KOPT-K1 (cell line): ENCODE measurements around the gene PDIA5.
"Not testable (repeated sequence)": the region's sequence is repeated elsewhere in the genome, so short reads cannot be mapped to it uniquely, and the experiment has no call there.

Source experiments
- H3K27ac ChIP-seq: fragments of 200-600 bp; sonication (generic); 2 replicates; pipeline ENCODE4 v1.5.1; 2016; ENCODE audit warnings: antibody characterized with exemption, mild to moderate bottlenecking, low read depth, low read length; ENCODE audit not compliant: poor library complexity, severe bottlenecking
- H3K36me3 ChIP-seq: fragments of 200-600 bp; sonication (generic); 2 replicates; pipeline ENCODE4 v1.5.1; 2017; ENCODE audit warnings: antibody characterized with exemption, mild to moderate bottlenecking, low read length, moderate library complexity; ENCODE audit not compliant: insufficient read depth
- H3K9me3 ChIP-seq: fragments of 200-600 bp; sonication (generic); 2 replicates; pipeline ENCODE4 v1.5.1; 2017; ENCODE audit warnings: antibody characterized with exemption, low read length, mild to moderate bottlenecking; ENCODE audit not compliant: insufficient read depth, poor library complexity, severe bottlenecking

Gene PDIA5

DNA sequence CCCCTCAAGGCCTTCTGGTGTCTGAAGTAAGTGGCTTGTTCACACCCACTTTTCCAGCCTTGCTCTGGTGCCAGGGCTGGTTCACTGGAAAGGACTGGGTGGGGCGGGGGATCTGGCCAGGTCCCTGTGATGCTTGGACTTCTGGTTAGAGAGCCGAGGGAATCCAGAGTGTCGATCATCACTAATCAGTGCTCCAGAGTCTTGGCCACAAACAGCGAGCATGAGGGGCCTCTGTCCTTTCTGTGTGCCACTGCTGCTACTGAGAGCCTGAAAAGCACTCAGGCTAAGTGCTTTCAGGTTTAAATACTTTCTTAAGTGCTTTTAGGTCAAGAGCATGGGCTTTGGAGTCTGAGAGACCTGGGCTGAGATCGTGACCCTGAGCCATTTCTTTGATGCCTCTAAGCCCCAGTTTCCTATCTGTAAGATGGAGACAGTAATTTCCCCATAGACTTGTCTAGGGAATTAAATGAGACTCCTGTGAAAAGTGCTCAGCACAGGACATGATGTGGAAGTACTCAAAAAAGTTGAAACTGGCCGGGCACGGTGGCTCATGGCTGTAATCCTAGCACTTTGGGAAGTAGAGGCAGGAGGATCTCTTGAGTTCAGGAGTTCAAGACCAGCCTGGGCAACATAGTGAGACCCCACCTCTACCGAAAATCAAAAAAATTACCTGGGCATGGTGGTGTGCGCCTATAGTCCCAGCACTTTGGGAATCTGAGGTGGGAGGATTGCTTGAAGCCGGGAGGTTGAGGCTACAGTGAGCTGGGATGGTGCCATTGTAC lies 81.1 kb downstream of the PDIA5 start:
- peaks cover 72% of the 10 kb centered on the region for H3K36me3 ChIP-seq
- H3K27ac ChIP-seq, result no peak overlapping the region
- H3K9me3 ChIP-seq, result no peaks in the 10 kb centered on the region

DNA sequence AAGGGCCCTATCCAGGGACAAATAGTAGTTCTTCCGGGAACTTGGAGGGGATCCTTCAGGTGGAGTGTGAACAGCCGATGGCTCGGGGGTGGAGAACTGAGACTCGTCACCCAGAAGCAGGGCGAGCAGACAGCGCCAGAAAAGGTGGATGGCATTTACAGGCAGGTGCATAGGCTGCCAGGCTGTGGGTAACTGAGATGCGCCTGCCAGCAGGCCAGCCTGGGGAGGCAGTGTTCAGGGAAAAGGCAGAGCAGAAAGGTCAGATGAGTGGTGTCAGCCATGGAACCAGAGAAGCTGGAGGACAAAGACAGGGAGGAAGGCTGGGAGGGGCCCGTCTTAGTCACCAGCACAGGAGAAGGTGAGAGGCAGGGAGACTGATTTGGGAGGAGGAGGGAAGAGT lies 81.9 kb downstream of the PDIA5 start:
- H3K36me3 ChIP-seq, result peaks cover 78% of the 10 kb centered on the region

GRCh38 chr3:123149525-123149924 lies 82.7 kb downstream of the PDIA5 start:
- H3K36me3 ChIP-seq, result peaks cover 85% of the 10 kb centered on the region
- no peak overlapping the region for H3K27ac ChIP-seq

More for the DNA sequence above, 81.9 kb downstream of the PDIA5 start:
- Histone ChIP-seq H3K27ac (no peak overlapping the region), H3K9me3 (no peaks in the 10 kb centered on the region)

GRCh38 chr3:123150449-123151215 lies 83.8 kb downstream of the PDIA5 start:
- no peak overlapping the region for H3K27ac ChIP-seq
- peaks cover 86% of the 10 kb centered on the region for H3K36me3 ChIP-seq
- no peaks in the 10 kb centered on the region for H3K9me3 ChIP-seq

More at GRCh38 chr3:123149525-123149924, 82.7 kb downstream of the PDIA5 start:
- H3K9me3 ChIP-seq, result no peaks in the 10 kb centered on the region

DNA sequence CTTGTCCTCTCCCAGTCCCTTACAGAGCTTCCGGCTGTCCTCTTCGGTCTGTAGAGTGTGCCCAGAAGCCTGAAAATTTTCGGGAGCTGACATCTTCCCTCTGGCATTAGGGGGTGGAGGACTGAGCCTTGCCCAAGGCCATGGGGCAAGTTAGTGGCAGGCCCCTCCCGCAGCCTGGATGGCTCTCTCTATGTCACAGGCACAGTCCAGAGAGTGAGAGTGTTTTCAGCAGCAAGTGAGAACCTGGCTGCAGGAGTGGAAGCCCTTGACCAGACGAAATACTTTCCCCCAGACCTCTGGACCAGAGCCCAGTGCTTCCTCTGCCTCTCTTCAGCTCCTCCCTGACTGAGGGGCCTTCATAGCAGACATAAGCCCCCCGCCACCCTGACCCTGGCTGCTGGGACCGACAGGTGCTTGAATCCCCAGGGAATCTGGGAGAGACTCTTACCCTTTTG lies 84.5 kb downstream of the PDIA5 start:
- H3K27ac ChIP-seq, result no peak overlapping the region
- H3K36me3 ChIP-seq, result peaks cover 85% of the 10 kb centered on the region
- no peaks in the 10 kb centered on the region for H3K9me3 ChIP-seq

DNA sequence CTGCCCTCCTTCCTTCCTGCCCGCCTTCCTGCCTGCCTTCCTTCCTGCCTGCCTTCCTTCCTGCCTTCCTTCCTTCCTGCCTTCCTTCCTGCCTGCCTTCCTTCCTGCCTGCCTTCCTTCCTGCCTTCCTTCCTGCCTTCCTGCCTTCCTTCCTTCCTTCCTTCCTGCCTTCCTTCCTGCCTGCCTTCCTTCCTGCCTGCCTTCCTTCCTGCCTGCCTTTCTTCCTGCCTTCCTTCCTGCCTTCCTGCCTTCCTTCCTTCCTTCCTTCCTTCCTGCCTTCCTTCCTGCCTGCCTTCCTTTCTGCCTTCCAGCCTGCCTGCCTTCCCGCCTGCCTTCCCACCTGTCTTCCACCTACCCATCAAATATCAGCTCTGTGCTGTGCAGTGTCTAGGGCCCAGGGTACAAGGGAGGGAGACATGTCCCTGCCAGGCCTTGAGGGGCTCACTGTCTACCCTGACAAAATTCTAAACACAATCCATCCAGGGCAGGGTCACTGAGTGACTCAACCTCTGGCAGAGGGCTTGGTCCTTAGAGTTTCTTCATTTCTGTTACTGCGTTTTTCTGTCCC lies 85.1 kb downstream of the PDIA5 start:
- not testable (repeated sequence) for H3K27ac ChIP-seq, H3K9me3 ChIP-seq
- peaks cover 88% of the 10 kb centered on the region for H3K36me3 ChIP-seq

DNA sequence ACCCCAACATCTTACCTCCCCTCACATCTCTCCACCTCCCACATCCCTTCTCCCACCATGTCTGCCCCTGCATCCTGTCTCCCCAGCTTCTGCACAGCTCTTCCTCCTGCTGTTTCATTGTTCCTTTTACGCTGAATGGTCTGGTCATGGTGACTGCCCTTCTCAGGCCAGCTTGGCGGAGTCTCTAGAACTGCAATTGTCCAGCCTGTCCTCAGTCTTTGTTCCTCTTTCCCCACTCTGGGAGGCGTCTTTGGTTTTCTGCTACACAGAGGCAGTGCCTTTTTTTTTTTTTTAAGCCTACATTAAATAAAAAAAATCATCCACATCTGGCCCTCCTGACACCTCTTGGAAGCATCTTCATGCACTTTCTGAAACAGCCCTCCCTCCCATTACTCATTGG lies 85.9 kb downstream of the PDIA5 start:
- H3K36me3 ChIP-seq, result peaks cover 86% of the 10 kb centered on the region
- H3K9me3 ChIP-seq, result no peaks in the 10 kb centered on the region
- H3K27ac ChIP-seq, result no peak overlapping the region

- Histone ChIP-seq H3K27ac (no peak overlapping the region), H3K36me3 (peaks cover 86% of the 10 kb centered on the region)
Observed at GRCh38 chr3:123153125-123154019, 86.5 kb downstream of the PDIA5 start.

GRCh38 chr3:123154020-123154985 lies 87.5 kb downstream of the PDIA5 start:
- H3K36me3 ChIP-seq, result peaks cover 85% of the 10 kb centered on the region
- H3K9me3 ChIP-seq, result no peaks in the 10 kb centered on the region
- H3K27ac ChIP-seq, result no peak overlapping the region

More at GRCh38 chr3:123153125-123154019, 86.5 kb downstream of the PDIA5 start:
- no peaks in the 10 kb centered on the region for H3K9me3 ChIP-seq

DNA sequence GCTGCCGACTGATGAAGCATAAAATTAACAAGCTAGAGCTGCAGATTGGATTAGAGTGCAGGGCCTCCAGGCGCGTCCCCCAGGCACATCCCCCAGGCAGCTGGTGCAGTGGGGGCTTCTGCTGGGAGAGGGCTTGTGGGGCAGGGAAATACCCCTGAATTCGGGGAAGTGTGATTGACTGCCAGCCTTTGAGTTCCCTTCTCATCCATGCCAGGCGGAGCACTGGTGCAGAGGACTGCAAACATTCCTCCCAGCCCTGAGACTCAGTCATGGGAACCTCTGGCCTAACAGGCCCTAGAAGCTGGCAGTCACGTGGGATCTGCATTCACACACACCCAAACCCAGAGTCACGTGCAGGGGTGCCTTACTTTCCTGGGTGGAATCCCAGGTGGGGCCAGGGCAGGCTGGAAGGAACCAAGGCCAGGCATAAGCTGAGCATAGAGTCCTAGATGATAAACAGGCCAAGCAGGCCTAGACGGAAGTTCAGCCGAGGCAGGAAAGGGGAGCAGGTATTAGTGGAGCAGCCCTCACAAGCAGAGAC lies 88.7 kb downstream of the PDIA5 start:
- Histone ChIP-seq H3K36me3 (peaks cover 84% of the 10 kb centered on the region), H3K27ac (no peak overlapping the region), H3K9me3 (no peaks in the 10 kb centered on the region)

DNA sequence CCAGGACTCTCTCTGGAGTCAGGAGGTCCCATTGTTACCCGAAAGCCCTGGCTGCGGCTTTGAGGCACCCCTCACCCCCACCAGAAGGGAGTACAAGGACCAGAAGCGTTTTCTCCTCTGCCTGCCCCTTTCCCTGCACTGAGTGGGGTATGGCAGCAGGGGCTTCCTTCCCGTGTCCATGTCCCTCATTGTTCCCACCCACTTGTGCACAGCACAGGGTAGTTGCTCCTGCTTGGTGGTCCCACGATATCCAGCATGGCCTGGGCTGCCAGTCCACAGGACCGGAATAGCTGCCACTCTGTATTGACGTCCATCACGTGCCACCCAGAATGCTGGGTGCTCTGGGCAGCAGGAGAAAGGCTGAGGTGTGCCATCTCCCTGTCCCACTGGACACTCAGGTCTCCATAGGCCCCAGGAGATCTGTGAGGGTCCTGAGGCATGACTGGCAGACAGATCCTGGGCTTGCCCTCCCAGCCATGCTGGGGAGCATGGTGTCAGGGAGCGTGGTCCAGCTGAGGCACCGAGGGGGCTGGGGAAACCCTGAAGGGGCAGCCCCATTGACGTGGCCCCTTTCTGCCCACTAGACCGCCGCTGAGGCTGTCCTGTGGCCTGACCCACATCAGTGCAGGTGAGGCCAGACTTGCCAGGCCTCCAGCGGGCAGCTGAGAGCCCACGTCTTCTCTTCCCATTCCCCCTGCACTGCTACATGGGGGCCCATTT lies 89.6 kb downstream of the PDIA5 start:
- H3K36me3 ChIP-seq, result peaks cover 84% of the 10 kb centered on the region
- H3K27ac ChIP-seq, result no peak overlapping the region
- H3K9me3 ChIP-seq, result no peaks in the 10 kb centered on the region

DNA sequence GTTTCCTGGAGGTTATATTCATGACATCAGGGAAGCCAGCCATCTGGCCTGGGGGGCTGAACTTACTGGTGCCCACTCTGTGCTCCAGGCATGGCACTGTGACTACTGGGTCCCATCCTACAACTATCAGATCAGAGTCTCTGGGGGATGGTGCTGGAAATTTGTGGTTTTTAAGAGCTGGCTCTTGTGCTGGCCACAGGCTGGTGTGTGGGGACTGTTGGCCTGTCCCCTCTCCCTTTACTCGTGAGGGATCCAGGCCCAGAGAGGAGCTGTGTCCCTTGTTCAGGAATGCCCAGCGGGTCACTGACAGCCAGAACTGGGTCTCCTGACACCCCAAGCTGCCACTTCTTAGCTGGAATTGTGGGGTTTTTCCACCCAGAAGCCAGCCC lies 90.4 kb downstream of the PDIA5 start:
- Histone ChIP-seq H3K36me3 (peaks cover 82% of the 10 kb centered on the region), H3K9me3 (no peaks in the 10 kb centered on the region), H3K27ac (no peak overlapping the region)
